ENCODE data around the gene UNC79. TPM values are rescaled to one million over a fixed set of nuclear protein-coding genes. Genes with fewer than 3 reads are reported as not detected.

Gene UNC79
- total RNA-seq, 2 donors from 2014 or later = 0.78 to 3.3 TPM

DNA sequence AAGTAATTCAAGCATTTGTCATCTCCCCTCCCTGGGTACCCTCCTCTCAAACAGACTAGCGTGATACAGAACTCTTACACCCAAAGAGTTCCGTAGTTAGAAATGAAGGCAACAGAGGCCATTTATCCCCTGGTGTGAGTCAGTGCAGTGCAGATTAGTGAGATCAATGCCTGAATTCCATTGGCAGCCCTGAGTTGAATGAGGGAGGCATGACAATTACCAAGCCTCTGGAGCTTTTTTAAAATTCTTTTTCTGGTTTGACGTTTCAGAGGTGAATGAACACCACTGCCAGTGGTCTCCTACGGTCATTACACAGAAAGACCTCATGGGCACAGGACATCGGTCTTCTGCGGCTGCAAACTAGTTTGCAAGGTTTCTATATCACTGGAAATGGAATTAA is 263.2 kb downstream of the UNC79 start:
- H3K27ac ChIP-seq = no peak overlapping the region

GRCh38 chr14:93700928-93701327 is 270.2 kb downstream of the UNC79 start:
- H3K27ac ChIP-seq = no peak overlapping the region
- no peak for TF ChIP-seq POLR2A (IDR thresholded peaks at IDR 0.05)
- TF ChIP-seq, protein P1, sequence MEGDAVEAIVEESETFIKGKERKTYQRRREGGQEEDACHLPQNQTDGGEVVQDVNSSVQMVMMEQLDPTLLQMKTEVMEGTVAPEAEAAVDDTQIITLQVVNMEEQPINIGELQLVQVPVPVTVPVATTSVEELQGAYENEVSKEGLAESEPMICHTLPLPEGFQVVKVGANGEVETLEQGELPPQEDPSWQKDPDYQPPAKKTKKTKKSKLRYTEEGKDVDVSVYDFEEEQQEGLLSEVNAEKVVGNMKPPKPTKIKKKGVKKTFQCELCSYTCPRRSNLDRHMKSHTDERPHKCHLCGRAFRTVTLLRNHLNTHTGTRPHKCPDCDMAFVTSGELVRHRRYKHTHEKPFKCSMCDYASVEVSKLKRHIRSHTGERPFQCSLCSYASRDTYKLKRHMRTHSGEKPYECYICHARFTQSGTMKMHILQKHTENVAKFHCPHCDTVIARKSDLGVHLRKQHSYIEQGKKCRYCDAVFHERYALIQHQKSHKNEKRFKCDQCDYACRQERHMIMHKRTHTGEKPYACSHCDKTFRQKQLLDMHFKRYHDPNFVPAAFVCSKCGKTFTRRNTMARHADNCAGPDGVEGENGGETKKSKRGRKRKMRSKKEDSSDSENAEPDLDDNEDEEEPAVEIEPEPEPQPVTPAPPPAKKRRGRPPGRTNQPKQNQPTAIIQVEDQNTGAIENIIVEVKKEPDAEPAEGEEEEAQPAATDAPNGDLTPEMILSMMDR (IDR thresholded peaks at IDR 0.05) = no peak
- no peaks in the 10 kb centered on the region for H3K27me3 ChIP-seq
- H3K36me3 ChIP-seq (replicated peaks in 1 of 2; ENCODE audit: insufficient read depth in 1 of 2, low read depth in 2 of 2) = no peaks in the 10 kb centered on the region
- intact Hi-C loops (cut with DNase I) = no loop called here
- H3K9me3 ChIP-seq = no peaks in the 10 kb centered on the region
- ATAC-seq (no peak), DNase-seq (no peak)
- no peak overlapping the region for H3K4me3 ChIP-seq
- no peaks in the 10 kb centered on the region for H3K4me1 ChIP-seq

More for the DNA sequence above, 263.2 kb downstream of the UNC79 start:
- TF ChIP-seq, protein P1 (IDR thresholded peaks at IDR 0.05) = no peak
- no peak for TF ChIP-seq POLR2A (IDR thresholded peaks at IDR 0.05)
- intact Hi-C loops (cut with DNase I) = no loop called here
- WGBS, 2 donors = 57 to 65% methylated on average over 6 of the region's 6 CpGs
- no peaks in the 10 kb centered on the region for H3K9me3 ChIP-seq
- DNase-seq = no peak
- H3K36me3 ChIP-seq (replicated peaks in 1 of 2; ENCODE audit: insufficient read depth in 1 of 2, low read depth in 2 of 2) = no peaks in the 10 kb centered on the region
- no peak for ATAC-seq
- H3K27me3 ChIP-seq = no peaks in the 10 kb centered on the region
- H3K4me1 ChIP-seq = no peaks in the 10 kb centered on the region
- H3K4me3 ChIP-seq = no peak overlapping the region

DNA sequence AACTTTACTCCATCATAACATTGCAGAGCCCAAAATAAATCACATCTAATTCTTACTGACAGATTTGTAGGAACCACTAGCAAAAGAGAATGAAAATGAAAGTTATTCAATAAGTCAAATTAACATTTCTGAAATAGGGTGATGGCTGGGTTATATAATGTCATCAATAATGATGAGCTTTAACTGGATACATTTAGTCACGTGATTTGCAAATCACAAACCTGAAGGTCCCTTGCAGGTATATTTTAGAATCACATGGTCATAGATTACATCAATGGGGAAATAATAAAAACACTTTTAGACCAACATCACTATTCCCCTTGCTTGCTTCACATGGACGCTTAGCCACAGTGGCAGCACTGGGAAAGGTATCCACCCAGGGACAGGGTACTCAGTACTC is 270.8 kb downstream of the UNC79 start:
- no peak overlapping the region for H3K4me3 ChIP-seq
- H3K27ac ChIP-seq = no peak overlapping the region
- TF ChIP-seq, protein P1 (IDR thresholded peaks at IDR 0.05) = no peak
- no peak for TF ChIP-seq POLR2A (IDR thresholded peaks at IDR 0.05)
- intact Hi-C loops (cut with DNase I) = no loop called here
- H3K27me3 ChIP-seq = no peaks in the 10 kb centered on the region
- H3K9me3 ChIP-seq = no peaks in the 10 kb centered on the region
- no peaks in the 10 kb centered on the region for H3K4me1 ChIP-seq
- WGBS, 2 donors = 86 to 88% methylated on average over 2 of the region's 2 CpGs
- DNase-seq (no peak), ATAC-seq (no peak)
- no peaks in the 10 kb centered on the region for H3K36me3 ChIP-seq (replicated peaks in 1 of 2; ENCODE audit: insufficient read depth in 1 of 2, low read depth in 2 of 2)

- intact Hi-C loops (cut with DNase I) = no loop called here
- Histone ChIP-seq H3K36me3 (replicated peaks in 1 of 2; ENCODE audit: insufficient read depth in 1 of 2, low read depth in 2 of 2) (no peaks in the 10 kb centered on the region), H3K27ac (no peak overlapping the region), H3K4me3 (no peak overlapping the region), H3K9me3 (no peaks in the 10 kb centered on the region), H3K4me1 (no peaks in the 10 kb centered on the region), H3K27me3 (no peaks in the 10 kb centered on the region)
- TF ChIP-seq, protein P1 (IDR thresholded peaks at IDR 0.05) = no peak
- TF ChIP-seq POLR2A (IDR thresholded peaks at IDR 0.05) = no peak
- ATAC-seq (no peak), DNase-seq (no peak)
- 81 to 82% methylated on average over 6 of the region's 6 CpGs for WGBS, 2 donors
Observed at GRCh38 chr14:93702946-93703345, 272.2 kb downstream of the UNC79 start.

DNA sequence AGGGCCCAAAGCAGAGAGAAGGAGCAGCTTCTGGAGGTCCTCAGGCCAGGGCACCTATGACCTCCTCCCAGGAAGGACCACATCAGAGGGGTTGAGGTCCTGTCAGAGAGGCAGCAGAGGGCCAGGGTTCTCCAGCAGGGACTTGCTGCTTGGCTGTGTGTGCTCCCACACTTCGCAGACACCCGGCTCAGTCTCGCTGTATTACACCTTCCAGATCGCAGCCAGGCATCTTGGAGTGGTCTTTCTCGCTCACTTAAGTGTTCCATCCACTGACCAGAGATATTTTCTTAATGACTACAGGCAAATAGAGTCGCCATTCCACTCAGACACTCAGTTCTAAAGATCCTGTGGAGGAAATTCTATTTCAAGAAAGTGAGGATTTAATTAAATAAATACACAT is 273.2 kb downstream of the UNC79 start:
- 85 to 91% methylated on average over 4 to 6 of the region's 6 CpGs for WGBS, 2 donors
- no peak for TF ChIP-seq POLR2A (IDR thresholded peaks at IDR 0.05)
- TF ChIP-seq, protein P1 (IDR thresholded peaks at IDR 0.05) = no peak
- intact Hi-C loops (cut with DNase I) = no loop called here
- no peak overlapping the region for H3K27ac ChIP-seq
- H3K4me1 ChIP-seq = no peaks in the 10 kb centered on the region
- no peaks in the 10 kb centered on the region for H3K27me3 ChIP-seq
- H3K9me3 ChIP-seq = no peaks in the 10 kb centered on the region
- no peak overlapping the region for H3K4me3 ChIP-seq
- no peaks in the 10 kb centered on the region for H3K36me3 ChIP-seq (replicated peaks in 1 of 2; ENCODE audit: insufficient read depth in 1 of 2, low read depth in 2 of 2)
- ATAC-seq (no peak), DNase-seq (no peak)
